ENCODE measurements around the gene GSG1. TPM values are rescaled to one million over a fixed set of nuclear protein-coding genes. Genes with fewer than 3 reads are reported as not detected.

GSG1 gene
- total and polyA plus RNA-seq, 4 donors: not detected

GRCh38 chr12:13147688-13148484 lies 44.4 kb upstream of the GSG1 start:
- Histone ChIP-seq H3K4me1 (ENCODE audit: control insufficient read depth in 5 of 5, insufficient read depth in 5 of 5, low read length in 5 of 5) (peaks cover 0 to 57% (median 31%) of the 10 kb centered on the region in 5 donors), H3K27ac (ENCODE audit: low read depth in 1 of 2, low read length in 1 of 2) (no peak overlapping the region), H3K36me3 (ENCODE audit: control insufficient read depth in 4 of 4, insufficient read depth in 4 of 4, low read length in 4 of 4) (no peaks in the 10 kb centered on the region), H3K4me3 (no peak overlapping the region), H3K9ac (ENCODE audit: insufficient read depth in 1 of 2, low read length in 2 of 2) (no peak overlapping the region), H3K9me3 (ENCODE audit: control insufficient read depth in 4 of 4, insufficient read depth in 3 of 4, low read length in 3 of 4) (no peaks in the 10 kb centered on the region), H3K27me3 (ENCODE audit: control insufficient read depth in 3 of 3, insufficient read depth in 3 of 3, low read length in 2 of 3) (no peaks in the 10 kb centered on the region)
- peak; percentile 76 to 95 (median 94) for DNase-seq
- ATAC-seq (ENCODE audit: insufficient read depth, low FRiP score): peak; percentile 13
- WGBS, 2 donors: 45 to 48% methylated on average over 12 of the region's 12 CpGs
- TF ChIP-seq CTCF (IDR thresholded peaks at IDR 0.05; ENCODE audit: control extremely low read depth, extremely low read depth): no peak

GRCh38 chr12:13146336-13146938 lies 43.0 kb upstream of the GSG1 start:
- 56 to 76% methylated on average over 3 of the region's 3 CpGs for WGBS, 2 donors
- H3K9me3 ChIP-seq (ENCODE audit: control insufficient read depth in 4 of 4, insufficient read depth in 3 of 4, low read length in 3 of 4): no peaks in the 10 kb centered on the region
- H3K27me3 ChIP-seq (ENCODE audit: control insufficient read depth in 3 of 3, insufficient read depth in 3 of 3, low read length in 2 of 3): no peaks in the 10 kb centered on the region
- TF ChIP-seq CTCF (IDR thresholded peaks at IDR 0.05; ENCODE audit: control extremely low read depth, extremely low read depth): no peak
- H3K36me3 ChIP-seq (ENCODE audit: control insufficient read depth in 4 of 4, insufficient read depth in 4 of 4, low read length in 4 of 4): no peaks in the 10 kb centered on the region
- H3K9ac ChIP-seq (ENCODE audit: insufficient read depth in 1 of 2, low read length in 2 of 2): no peak overlapping the region
- ATAC-seq (ENCODE audit: insufficient read depth, low FRiP score) (peak; percentile 45), DNase-seq (peak; percentile 56 to 83 (median 78))
- peaks cover 0 to 57% (median 31%) of the 10 kb centered on the region in 5 donors for H3K4me1 ChIP-seq (ENCODE audit: control insufficient read depth in 5 of 5, insufficient read depth in 5 of 5, low read length in 5 of 5)
- peak overlapping the region in 1 of 2 donors; percentile 71 for H3K27ac ChIP-seq (ENCODE audit: low read depth in 1 of 2, low read length in 1 of 2)
- no peak overlapping the region for H3K4me3 ChIP-seq

- Histone ChIP-seq H3K27me3 (ENCODE audit: control insufficient read depth in 3 of 3, insufficient read depth in 3 of 3, low read length in 2 of 3) (no peaks in the 10 kb centered on the region), H3K4me3 (no peak overlapping the region), H3K9ac (ENCODE audit: insufficient read depth in 1 of 2, low read length in 2 of 2) (no peak overlapping the region), H3K9me3 (ENCODE audit: control insufficient read depth in 4 of 4, insufficient read depth in 3 of 4, low read length in 3 of 4) (no peaks in the 10 kb centered on the region), H3K36me3 (ENCODE audit: control insufficient read depth in 4 of 4, insufficient read depth in 4 of 4, low read length in 4 of 4) (no peaks in the 10 kb centered on the region), H3K27ac (ENCODE audit: low read depth in 1 of 2, low read length in 1 of 2) (no peak overlapping the region), H3K4me1 (ENCODE audit: control insufficient read depth in 5 of 5, insufficient read depth in 5 of 5, low read length in 5 of 5) (peaks cover 0 to 54% (median 30%) of the 10 kb centered on the region in 5 donors)
- WGBS, 2 donors: 66% methylated on average over 2 of the region's 2 CpGs
- no peak for TF ChIP-seq CTCF (IDR thresholded peaks at IDR 0.05; ENCODE audit: control extremely low read depth, extremely low read depth)
- ATAC-seq (ENCODE audit: insufficient read depth, low FRiP score) (no peak), DNase-seq (peak in 1 of 3 donors; percentile 27)
These were observed 40.9 kb upstream of the GSG1 start for GRCh38 chr12:13144266-13144828.

Measured in lung (tissue), 12 donors.